Aorta (tissue), 5 donors: ENCODE data around the gene NAA30. TPM values are rescaled to one million over a fixed set of nuclear protein-coding genes. Genes with fewer than 3 reads are reported as not detected.
A peak's percentile ranks its signal among the peaks of the same experiment; 100 is the strongest.

Source experiments
- ATAC-seq: fragments of 200-7000 bp; cut with Tn5 transposase; one replicate; pipeline ENCODE4 v1.9.1; 2022; ENCODE audit warnings: moderate library complexity; ENCODE audit not compliant: low FRiP score
- DNase-seq, 2 donors: peaks; one replicate each; pipeline ENCODE4 v3.0.0-alpha.2; 2020
- H3K27ac ChIP-seq, 2 donors: one replicate each; pipeline ENCODE4 v1.5.1; 2013; ENCODE audit warnings: low read length in 2 of 2, mild to moderate bottlenecking in 2 of 2, moderate library complexity in 2 of 2, control low read depth in 1 of 2, inconsistent platforms in 1 of 2, low read depth in 1 of 2
- H3K27me3 ChIP-seq, 2 donors: one replicate each; pipeline ENCODE4 v1.6.1; 2013; ENCODE audit warnings: control low read depth in 1 of 2, low read length in 1 of 2, mild to moderate bottlenecking in 1 of 2, moderate library complexity in 1 of 2; ENCODE audit not compliant: insufficient read depth in 2 of 2, control insufficient read depth in 1 of 2
- H3K36me3 ChIP-seq, 2 donors: one replicate each; pipeline ENCODE4 v1.6.1; 2013; ENCODE audit warnings: control low read depth in 1 of 2, low read length in 1 of 2, mild to moderate bottlenecking in 1 of 2; ENCODE audit not compliant: insufficient read depth in 2 of 2, control insufficient read depth in 1 of 2
- H3K4me1 ChIP-seq, 2 donors: one replicate each; pipeline ENCODE4 v1.6.1; 2013; ENCODE audit warnings: low read length in 2 of 2, control low read depth in 1 of 2, mild to moderate bottlenecking in 1 of 2, moderate library complexity in 1 of 2; ENCODE audit not compliant: insufficient read depth in 2 of 2, control insufficient read depth in 1 of 2
- H3K4me3 ChIP-seq, 2 donors: one replicate each; pipeline ENCODE4 v1.5.1; 2013; ENCODE audit warnings: low read length in 2 of 2, control low read depth in 1 of 2, mild to moderate bottlenecking in 1 of 2
- H3K9me3 ChIP-seq: one replicate; pipeline ENCODE4 v1.6.1; 2013; ENCODE audit warnings: mild to moderate bottlenecking, low read length; ENCODE audit not compliant: control insufficient read depth
- WGBS, 2 donors: extraction: QIAGEN DNeasy Blood & Tissue Kit; methylation state at CpG; one replicate each; pipeline ENCODE4 v1.1.7; 2013; 5-methylcytosine and 5-hydroxymethylcytosine counted together
- intact Hi-C, 2 donors: fragments of 100-400 bp; cut with DNase I; formaldehyde crosslinking; loops; one replicate each; pipeline versions ENCODE4 v1.14.2 to v1.15.0; 2022
- polyA plus RNA-seq, 2 donors: library from polyadenylated mRNA; stranded (reverse); fragments of 200-250 nt; gene quantifications; one replicate each; pipeline ENCODE4 v1.2.3, GENCODE V29; 2013
- total RNA-seq, 2 donors: library from RNA; stranded (reverse); fragmentation: NEBNext Ultra II Directional; extraction: Animal tissue kit (Norgen Biotek cat#: 25700); gene quantifications; one replicate each; pipeline ENCODE4 v1.2.1, GENCODE V29; 2021
- donor health status: healthy with polysubstance abuse.
- donor health status: Bipolar disorder and iron deficiency.
- donor health status: DM: no; HTN: no; CAD: no.
- donor health status: DM: no; HTN: no; CAD: no.
- donor health status: DM: yes; HTN: yes; CAD: no.

The NAA30 gene
- total and polyA plus RNA-seq, 4 donors: 7.9 to 17.0 (median 12.8) TPM

- Histone ChIP-seq H3K9me3 (no peaks in the 10 kb centered on the region), H3K27ac (peak overlapping the region in 1 of 2 donors; percentile 38), H3K4me3 (peak overlapping the region; percentile 3 to 72), H3K36me3 (no peaks in the 10 kb centered on the region), H3K27me3 (no peaks in the 10 kb centered on the region), H3K4me1 (peaks cover 3 to 4% of the 10 kb centered on the region in 2 donors)
- 45 to 46% methylated on average over 5 of the region's 5 CpGs for WGBS, 2 donors
- no peak for DNase-seq
- intact Hi-C loops: loop anchor here in 1 of 2 donors (10.0 kb wide), 1 partner anchor 125 kb away; the partner anchor contains the start of genes AP5M1 and EXOC5
- ATAC-seq: no peak
Observed at GRCh38 chr14:57389646-57390036, 745 bp upstream of the NAA30 start.

GRCh38 chr14:57390806-57391516 lies 575 bp downstream of the NAA30 start:
- Histone ChIP-seq H3K27me3 (no peaks in the 10 kb centered on the region), H3K9me3 (no peaks in the 10 kb centered on the region), H3K4me1 (peaks cover 3 to 4% of the 10 kb centered on the region in 2 donors), H3K4me3 (peak overlapping the region; percentile 72 to 88), H3K36me3 (no peaks in the 10 kb centered on the region), H3K27ac (peak overlapping the region; percentile 45 to 46)
- intact Hi-C loops: loop anchor here in 1 of 2 donors (10.0 kb wide), 1 partner anchor 126 kb away; the partner anchor contains the start of genes AP5M1 and EXOC5
- DNase-seq: peak; percentile 56 to 82
- ATAC-seq: peak; percentile 81
- WGBS, 2 donors: 1% methylated on average over 50 to 71 of the region's 71 CpGs

GRCh38 chr14:57391517-57392195 lies 1.3 kb downstream of the NAA30 start:
- ATAC-seq (no peak), DNase-seq (no peak)
- no peaks in the 10 kb centered on the region for H3K27me3 ChIP-seq
- H3K4me3 ChIP-seq: peak overlapping the region; percentile 72 to 88
- intact Hi-C loops: loop anchor here in 1 of 2 donors (10.0 kb wide), 1 partner anchor 127 kb away; the partner anchor contains the start of genes AP5M1 and EXOC5
- 20 to 21% methylated on average over 23 of the region's 23 CpGs for WGBS, 2 donors
- peak overlapping the region in 1 of 2 donors; percentile 46 for H3K27ac ChIP-seq
- H3K36me3 ChIP-seq: no peaks in the 10 kb centered on the region
- no peaks in the 10 kb centered on the region for H3K9me3 ChIP-seq
- H3K4me1 ChIP-seq: peaks cover 3 to 4% of the 10 kb centered on the region in 2 donors

- no peak overlapping the region for H3K27ac ChIP-seq
- H3K4me3 ChIP-seq: no peak overlapping the region
- intact Hi-C loops: loop anchor here in 1 of 2 donors (10.0 kb wide), 1 partner anchor 128 kb away; the partner anchor contains the start of genes AP5M1 and EXOC5
- ATAC-seq (no peak), DNase-seq (no peak)
- H3K9me3 ChIP-seq: no peaks in the 10 kb centered on the region
- H3K36me3 ChIP-seq: no peaks in the 10 kb centered on the region
- H3K4me1 ChIP-seq: peaks cover 3 to 4% of the 10 kb centered on the region in 2 donors
- no peaks in the 10 kb centered on the region for H3K27me3 ChIP-seq
Observed at GRCh38 chr14:57392830-57393229, 2.4 kb downstream of the NAA30 start.

- ATAC-seq (no peak), DNase-seq (no peak)
- Histone ChIP-seq H3K36me3 (peaks cover 0 to 3% of the 10 kb centered on the region in 2 donors), H3K27me3 (no peaks in the 10 kb centered on the region), H3K4me1 (peaks cover 0 to 2% of the 10 kb centered on the region in 2 donors), H3K27ac (no peak overlapping the region), H3K9me3 (no peaks in the 10 kb centered on the region), H3K4me3 (no peak overlapping the region)
- WGBS, 2 donors: 80 to 86% methylated on average over 4 of the region's 4 CpGs
- intact Hi-C loops: no loop called here
Observed at GRCh38 chr14:57400556-57401494, 10.4 kb downstream of the NAA30 start.

- H3K27ac ChIP-seq: no peak overlapping the region
- no peak for DNase-seq
Observed at GRCh38 chr14:57401501-57401900, 11.1 kb downstream of the NAA30 start.

GRCh38 chr14:57402173-57402852 lies 11.9 kb downstream of the NAA30 start:
- peaks cover 0 to 3% of the 10 kb centered on the region in 2 donors for H3K36me3 ChIP-seq
- 43 to 54% methylated on average over 1 of the region's 1 CpG for WGBS, 2 donors
- intact Hi-C loops: no loop called here
- ATAC-seq (no peak), DNase-seq (no peak)
- H3K27me3 ChIP-seq: no peaks in the 10 kb centered on the region
- peaks cover 0 to 3% of the 10 kb centered on the region in 2 donors for H3K4me1 ChIP-seq
- no peak overlapping the region for H3K27ac ChIP-seq
- no peak overlapping the region for H3K4me3 ChIP-seq
- H3K9me3 ChIP-seq: no peaks in the 10 kb centered on the region

More at GRCh38 chr14:57401501-57401900, 11.1 kb downstream of the NAA30 start:
- Histone ChIP-seq H3K4me1 (peaks cover 0 to 2% of the 10 kb centered on the region in 2 donors), H3K9me3 (no peaks in the 10 kb centered on the region), H3K4me3 (no peak overlapping the region), H3K27me3 (no peaks in the 10 kb centered on the region), H3K36me3 (peaks cover 0 to 3% of the 10 kb centered on the region in 2 donors)
- ATAC-seq: no peak
- WGBS, 2 donors: 79 to 82% methylated on average over 2 of the region's 2 CpGs
- intact Hi-C loops: no loop called here

DNA sequence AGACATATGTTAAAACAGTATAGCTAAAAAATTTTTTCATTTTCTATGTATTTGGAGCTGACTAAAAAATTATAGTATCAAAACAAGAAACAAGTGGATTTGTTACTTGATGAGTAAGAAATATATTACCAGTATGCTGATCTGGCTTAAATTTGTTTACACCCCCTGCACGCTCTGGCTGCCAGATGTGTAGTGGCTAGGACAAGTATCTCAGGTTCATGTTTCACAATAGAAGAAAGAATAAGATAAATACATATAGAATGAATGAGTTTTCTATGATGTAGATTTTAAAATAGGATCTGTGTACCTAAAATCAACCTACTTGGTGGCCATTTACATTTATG lies 13.1 kb downstream of the NAA30 start:
- Histone ChIP-seq H3K4me3 (no peak overlapping the region), H3K36me3 (peaks cover 0 to 3% of the 10 kb centered on the region in 2 donors), H3K4me1 (peaks cover 0 to 4% of the 10 kb centered on the region in 2 donors), H3K9me3 (no peaks in the 10 kb centered on the region), H3K27ac (no peak overlapping the region), H3K27me3 (no peaks in the 10 kb centered on the region)
- WGBS, 2 donors: 97 to 98% methylated on average over 1 of the region's 1 CpG
- no peak for ATAC-seq
- intact Hi-C loops: no loop called here
- DNase-seq: no peak
